ENCODE measurements around the gene MARK3.
A peak's percentile ranks its signal among the peaks of the same experiment; 100 is the strongest.

MARK3 gene

DNA sequence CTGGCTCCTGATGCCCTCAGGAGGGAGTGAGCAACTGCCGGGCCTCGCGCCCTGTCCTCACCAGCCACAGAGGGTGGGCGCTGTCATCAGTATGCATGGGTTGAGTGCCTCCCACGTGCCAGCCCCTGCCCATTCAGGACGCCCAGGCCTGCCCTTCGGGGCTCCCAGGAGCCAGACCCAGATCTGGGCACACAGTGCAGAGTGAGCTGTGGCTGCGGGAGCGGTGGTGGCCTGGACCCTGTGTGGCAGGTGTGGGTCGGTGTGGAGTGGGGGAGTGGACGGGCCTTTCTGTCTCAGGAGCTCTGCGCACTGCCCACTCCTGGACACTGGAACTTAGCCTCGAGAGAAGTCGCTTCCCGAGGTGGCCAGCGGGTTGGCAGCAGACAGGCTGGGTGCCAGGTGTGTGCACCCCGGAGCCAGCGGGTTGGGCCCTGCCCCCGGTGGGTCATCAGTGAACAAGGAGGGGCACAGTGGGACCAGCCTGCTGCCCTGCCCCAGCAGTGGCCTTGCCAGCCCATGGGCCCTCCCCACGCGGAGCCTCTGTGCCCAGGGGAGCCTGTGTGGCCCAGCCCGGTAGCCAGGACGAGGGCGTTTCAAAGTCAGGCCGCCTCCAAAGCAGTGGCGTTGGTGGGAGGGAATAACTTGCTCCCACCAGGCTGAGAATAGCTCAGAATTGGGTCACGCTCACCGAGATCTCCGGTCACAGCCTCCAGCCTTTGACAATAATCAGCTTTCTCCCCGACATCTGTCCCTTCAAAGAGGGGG, 153.3 kb downstream of the MARK3 start:
- no peak for DNase-seq (ENCODE audit: low spot score)

DNA sequence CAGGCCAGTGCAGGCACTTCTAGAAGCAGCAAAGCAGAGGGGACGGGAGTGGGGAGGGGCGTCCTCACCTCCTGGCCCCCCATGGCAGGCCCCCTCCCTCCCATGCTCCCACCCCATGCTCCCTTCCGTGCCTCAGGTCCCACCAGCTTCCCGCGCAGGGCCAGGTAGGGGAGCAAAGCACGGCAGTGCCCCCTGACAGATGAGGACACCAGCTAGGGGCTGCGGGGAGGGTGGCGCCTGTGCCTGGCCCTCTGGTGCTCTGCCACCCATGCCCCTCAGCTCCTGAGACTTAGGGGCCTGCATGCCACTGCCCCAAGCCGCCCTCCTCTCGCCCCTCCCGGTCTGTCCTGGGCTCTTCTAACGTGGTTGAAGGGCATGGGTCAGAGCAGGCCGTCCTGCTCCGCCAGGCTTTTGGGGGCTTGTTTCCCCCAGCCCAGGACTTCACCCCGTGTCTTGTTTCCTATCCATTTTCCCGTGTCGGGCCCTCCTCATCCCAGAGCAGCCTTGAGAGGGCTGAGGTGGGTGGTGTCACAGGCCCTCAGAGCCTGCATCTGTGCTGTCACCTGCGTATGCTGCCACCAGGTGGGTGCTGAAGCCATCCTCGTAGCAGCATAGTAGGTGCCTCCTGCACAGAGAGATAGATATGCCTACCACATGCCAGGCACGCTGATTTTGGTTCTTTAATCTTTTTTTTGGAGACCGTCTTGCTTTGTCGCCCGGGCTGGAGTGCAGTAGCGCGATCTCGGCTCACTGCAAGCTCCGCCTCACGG, 154.0 kb downstream of the MARK3 start:
- DNase-seq (ENCODE audit: low spot score): no peak

GRCh38 chr14:103540821-103541708, 155.8 kb downstream of the MARK3 start:
- no peak for DNase-seq (ENCODE audit: low spot score)

DNA sequence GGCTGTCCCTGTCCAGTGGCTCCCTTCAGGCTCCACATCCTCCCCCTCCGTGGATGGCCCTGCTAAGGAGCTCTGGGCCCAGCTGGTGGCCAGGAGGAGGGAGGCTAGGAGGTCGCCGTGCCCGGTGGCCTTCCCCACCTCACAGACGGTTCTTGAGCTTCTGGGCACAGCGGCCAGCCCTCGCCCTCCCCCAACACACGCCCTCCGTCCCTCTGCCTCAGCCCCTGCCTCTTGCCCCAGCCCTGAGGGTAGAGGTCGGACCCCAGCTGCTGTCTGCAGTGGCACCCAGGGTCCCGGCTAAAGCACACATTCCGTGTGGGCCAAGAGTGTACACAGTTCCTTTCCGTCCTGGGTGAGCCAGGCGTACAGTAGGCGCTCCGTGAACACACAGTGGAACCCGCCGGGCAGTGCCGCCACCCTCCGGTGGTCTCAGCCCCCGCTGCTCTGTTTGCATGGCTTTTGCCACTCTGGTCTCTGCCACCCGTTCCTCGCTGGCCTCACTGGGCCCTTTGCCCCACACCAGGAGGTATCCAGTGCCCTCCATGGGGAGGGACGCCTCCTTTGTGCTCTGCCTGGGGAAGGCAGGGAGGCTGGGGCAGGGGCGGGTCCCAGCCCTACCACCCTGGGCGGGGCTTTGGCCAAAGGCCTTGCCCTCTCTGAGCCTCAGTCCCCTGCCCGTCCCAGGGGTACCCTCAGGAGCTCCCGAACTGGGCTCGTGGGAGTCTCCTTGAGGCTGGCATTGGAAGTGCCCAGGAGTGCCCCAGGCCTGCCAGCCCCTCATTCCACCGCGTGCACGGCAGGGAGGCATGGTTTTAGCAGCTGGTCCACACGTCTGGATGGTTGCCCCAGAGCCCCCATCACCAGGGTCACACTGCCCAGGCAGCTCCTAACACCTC, 156.7 kb downstream of the MARK3 start:
- DNase-seq (ENCODE audit: low spot score): no peak

DNA sequence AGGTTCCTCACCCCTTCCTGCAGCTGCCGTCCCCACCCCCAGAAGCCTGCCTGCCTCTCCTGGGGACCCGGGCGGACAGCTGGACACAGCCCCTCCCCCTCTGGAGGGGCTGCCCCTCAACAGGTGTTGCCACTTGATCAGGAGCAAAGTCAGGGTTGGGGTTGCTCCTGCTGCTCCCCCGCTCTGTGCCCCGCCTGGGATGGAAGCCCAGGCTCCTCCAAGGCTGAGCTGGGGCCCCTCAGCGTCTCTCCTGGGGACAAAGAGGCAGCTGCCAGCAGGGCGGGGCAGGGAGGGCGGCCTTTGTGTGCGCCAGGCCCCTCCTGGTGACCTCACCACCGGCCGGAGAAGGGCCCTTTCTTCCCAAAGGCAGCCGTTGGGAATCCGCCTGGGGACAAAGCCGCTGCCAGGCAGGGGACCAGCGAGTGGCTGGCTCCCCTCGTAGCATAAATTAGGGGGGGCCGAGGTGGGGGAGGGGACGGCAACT, 157.4 kb downstream of the MARK3 start:
- DNase-seq (ENCODE audit: low spot score): no peak

DNA sequence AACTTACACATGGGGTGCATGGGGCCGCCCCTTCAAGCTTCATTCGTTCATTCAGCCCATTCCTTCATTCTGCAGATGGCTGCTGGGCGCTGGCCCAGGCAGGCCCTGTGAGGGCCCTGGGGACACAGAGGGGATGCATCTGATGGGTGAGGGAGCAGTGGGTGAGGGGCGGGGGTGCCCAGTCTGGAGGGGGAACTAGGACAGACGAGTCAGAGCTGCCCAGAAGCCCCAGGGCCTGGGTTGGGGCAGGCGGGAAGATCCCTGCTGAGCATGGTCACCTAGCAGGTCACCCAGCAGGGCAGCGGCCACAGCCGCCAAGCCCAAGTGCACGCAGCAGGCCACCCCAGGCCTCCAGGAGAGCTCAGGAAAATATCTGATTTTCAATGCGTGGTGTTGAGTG, 157.9 kb downstream of the MARK3 start:
- DNase-seq (ENCODE audit: low spot score): no peak

GRCh38 chr14:103543721-103544387, 158.6 kb downstream of the MARK3 start:
- DNase-seq (ENCODE audit: low spot score): no peak

DNA sequence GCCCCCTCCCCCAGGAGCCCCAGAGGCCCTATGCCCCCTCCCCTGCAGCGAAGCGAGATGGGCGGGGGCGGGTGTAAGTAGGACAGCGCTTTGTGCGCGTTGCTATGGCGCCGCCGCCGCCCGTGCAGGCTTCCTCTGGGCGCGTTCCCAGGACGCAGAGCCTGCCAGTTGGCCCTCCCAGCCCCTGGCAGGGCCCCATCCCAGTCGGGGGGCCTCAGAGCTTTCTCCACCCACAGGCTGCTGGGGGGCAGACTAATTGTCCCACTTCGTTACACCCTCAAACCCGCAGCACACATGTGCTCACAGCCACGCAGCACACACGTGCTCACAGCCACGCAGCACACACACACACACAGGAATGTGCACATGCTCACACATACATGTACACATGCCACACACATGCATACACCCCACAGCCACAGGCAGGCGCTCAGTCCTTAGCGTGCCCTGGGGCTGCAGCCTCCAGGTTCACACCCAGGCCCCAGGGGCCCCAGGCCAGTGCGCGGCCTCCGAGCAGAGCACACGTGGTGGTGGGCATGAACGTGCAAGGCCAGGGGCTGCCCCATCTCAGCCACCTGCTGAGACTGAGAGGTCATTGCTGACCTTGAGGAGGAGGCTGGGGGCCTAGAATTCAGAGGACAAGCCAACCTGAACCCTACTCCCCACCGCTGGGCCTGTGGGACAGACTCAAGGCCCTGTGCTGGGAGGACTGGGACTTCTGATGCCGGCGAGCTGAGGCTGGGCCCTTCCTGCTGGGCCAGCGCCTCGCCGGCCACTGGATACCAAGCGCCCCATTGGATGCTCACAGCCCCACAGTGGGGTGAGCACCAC, 159.4 kb downstream of the MARK3 start:
- no peak for DNase-seq (ENCODE audit: low spot score)

DNA sequence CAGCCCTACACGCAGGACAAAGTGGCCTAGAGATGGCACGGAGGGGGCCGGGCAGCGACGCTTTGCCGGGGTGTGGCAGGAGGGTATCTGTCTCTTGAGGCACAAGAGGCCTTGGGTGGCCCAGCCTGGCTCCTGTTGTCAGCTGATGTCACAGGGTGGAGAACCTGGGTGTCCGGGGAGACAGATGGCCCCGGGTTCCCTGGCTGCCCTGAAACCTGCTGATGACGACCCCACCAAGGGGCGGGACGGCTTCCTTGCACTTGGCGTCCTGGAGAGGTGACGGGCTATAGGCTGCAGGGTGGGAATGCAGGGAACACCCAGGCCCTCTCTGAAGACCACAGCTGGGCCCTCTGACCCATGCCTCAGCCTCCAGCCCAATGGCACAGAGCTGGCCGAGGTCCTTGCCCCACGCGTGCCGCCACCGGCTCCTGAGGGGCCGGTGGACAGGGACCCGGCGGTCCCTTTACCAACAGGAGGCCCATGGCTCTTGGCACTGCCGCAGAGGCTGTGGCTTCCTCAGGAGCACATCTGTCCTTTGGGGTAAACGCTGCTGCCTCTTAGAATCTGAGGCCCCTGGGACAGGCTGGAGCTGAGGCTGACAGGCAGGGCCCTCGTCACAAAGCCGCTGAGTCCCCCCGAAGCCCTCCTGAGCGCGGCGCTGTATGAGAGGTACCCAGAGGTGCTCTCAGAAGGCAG, 160.2 kb downstream of the MARK3 start:
- DNase-seq (ENCODE audit: low spot score): no peak

DNA sequence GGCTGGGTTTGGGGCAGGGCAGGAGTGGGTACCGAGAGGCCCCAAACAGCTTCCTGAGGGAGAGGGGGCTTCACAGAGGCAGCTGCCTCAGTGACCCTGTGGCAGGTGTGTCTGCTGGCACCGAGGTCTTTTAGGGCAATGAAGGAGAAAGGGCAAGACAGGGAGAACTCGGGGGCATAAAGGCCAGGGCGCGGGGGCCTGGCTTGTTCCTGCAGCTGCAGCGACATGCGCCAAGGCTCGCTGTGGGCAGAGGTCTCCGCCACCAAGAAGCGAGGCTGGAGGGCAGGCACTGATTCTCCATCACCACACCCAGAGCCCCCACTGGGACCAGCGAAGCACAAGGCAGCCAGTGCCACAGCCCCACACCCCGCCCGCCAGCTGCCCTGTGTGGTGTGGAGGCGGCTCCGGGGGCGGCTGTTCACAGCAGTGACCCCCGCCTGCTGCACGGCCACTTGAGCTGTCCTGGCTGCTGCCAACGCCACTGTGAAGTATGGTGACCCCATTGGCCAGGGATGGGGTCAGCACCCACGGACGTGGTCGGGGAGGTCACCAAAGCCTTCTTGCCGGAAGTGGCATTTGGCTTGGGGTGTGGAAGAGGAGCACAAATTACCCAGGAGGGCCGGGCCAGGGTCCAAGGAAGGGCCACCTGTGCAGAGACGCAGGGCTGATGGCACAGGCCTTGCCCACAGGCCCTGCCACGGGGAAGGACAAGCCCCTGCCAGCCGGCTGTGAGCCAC, 160.9 kb downstream of the MARK3 start:
- no peak for DNase-seq (ENCODE audit: low spot score)

DNA sequence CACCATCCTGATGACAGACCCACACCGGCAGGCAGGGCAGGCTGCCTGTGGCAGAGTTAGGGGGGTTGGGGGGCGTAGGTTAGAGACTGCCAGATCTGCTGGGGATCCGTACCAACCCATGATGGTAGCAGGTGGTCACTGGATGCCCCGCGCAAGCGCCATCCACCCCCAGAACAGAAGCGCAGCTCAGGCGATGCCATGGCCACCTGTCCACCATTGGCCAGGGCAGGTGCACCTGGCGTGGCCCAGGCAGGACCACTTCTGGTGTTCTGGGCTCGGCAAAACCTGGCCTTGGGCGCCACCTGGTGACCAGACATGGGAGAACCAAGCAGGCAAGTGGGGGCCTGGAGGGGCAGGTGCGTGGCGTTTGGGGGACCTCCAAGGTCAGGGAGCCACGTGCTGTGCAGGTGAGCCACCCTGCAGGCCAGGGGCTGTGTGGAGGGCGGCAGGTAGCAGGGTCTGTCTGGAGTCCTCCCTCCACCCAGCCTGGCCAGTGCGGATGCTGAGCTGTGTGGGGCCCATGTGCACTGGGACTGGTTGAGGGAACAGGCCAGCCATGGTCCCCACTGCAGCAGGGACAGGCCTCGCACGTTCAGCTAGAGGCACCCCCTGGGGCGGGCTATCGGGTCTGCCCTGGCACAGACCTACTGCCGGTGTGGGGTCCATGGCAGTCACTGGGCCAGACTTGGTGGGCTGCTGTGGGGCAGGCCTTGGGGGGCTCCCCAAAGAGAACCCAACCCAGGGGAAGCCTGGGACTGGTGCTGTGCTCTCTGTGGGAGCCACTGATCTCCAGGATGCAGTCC, 161.6 kb downstream of the MARK3 start:
- DNase-seq (ENCODE audit: low spot score): peak; percentile 85

GRCh38 chr14:103547455-103547940, 162.3 kb downstream of the MARK3 start:
- DNase-seq (ENCODE audit: low spot score): no peak

DNA sequence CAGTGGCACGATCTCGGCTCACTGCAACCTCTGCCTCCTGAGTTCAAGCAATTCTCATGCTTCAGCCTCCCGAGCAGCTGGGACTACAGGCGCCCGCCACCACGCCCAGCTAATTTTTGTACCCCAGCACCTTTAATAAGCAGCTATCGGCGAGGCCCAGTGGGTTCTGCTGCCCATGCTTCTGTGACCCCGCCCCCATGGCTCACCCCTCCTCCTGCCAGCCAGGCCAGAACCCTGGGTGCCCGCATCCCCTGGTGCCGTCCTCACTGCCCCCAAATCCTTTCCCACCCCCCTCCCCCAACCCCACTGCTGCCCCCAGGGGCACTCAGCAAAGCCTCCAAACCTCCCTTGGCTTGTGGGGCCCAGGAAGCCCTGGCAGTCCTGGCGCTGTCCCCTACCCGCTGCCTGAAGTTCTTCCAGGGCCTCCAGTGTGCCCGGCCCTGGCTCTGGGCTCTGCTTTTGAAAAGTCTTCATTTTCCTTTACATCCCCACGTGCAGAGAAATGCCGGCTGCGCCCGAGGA, 162.8 kb downstream of the MARK3 start:
- no peak for DNase-seq (ENCODE audit: low spot score)

GRCh38 chr14:103548463-103549351, 163.5 kb downstream of the MARK3 start:
- DNase-seq (ENCODE audit: low spot score): no peak

- no peak for DNase-seq (ENCODE audit: low spot score)
Measured at GRCh38 chr14:103549361-103550311, 164.4 kb downstream of the MARK3 start.
